Measurements from ENCODE around the gene RASSF5.

DNA sequence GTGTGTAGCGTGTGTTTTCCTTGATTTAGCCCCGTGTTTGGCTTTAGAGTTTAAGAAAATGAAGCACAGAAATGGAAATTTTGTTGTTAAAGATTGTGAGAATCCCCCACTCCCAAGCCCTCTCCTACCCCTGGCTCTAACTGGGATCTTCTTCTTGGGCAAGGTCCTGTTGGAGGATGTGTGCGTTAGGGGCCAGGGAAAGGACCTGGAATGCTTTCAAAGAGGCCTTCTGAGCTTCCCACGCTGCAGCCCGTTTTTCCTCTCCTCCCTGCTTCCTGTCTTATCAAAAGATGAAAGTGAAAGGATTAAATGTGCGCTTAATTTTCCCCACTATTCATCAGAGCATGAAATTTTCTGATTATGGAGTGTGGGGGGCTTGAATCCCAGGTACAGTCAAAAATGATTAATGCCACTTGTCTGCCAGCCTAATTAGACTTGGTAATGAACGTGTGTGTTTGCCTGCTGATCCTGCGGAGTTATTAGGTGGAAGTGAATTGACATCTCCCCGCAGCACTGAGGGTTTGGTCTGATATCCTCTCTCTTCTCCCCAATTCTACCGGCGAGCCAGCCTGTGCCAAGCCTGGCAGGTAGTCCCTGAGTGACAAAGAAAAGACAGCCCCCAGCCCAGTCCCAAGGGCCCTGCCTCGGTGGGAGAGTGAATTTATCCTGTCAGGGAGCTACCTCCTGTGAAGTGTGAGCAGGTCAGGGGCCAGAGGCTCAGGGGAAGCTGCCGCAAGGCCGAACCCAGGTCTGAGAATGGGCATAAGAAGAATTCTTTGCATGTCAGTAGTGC is 4.9 kb downstream of the RASSF5 start:
- TF ChIP-seq, protein P1, sequence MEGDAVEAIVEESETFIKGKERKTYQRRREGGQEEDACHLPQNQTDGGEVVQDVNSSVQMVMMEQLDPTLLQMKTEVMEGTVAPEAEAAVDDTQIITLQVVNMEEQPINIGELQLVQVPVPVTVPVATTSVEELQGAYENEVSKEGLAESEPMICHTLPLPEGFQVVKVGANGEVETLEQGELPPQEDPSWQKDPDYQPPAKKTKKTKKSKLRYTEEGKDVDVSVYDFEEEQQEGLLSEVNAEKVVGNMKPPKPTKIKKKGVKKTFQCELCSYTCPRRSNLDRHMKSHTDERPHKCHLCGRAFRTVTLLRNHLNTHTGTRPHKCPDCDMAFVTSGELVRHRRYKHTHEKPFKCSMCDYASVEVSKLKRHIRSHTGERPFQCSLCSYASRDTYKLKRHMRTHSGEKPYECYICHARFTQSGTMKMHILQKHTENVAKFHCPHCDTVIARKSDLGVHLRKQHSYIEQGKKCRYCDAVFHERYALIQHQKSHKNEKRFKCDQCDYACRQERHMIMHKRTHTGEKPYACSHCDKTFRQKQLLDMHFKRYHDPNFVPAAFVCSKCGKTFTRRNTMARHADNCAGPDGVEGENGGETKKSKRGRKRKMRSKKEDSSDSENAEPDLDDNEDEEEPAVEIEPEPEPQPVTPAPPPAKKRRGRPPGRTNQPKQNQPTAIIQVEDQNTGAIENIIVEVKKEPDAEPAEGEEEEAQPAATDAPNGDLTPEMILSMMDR (IDR thresholded peaks at IDR 0.05) = no peak
- no peak for TF ChIP-seq POLR2A (IDR thresholded peaks at IDR 0.05)
